CD4-positive, alpha-beta memory T cell (primary cell): ENCODE data around the gene SYNRG. TPM values are rescaled to one million over a fixed set of nuclear protein-coding genes. Genes with fewer than 3 reads are reported as not detected.

Experiments used
- CTCF ChIA-PET: fragments of 350-600 bp; sonication (Branson Sonifier 250); formaldehyde crosslinking; loops from one replicate; lab custom pipeline; 2021; ENCODE audit warnings: inconsistent platforms; ENCODE audit not compliant: partially characterized antibody; lab: Charles Lee
- POLR2A ChIA-PET: fragments of 350-600 bp; sonication (Branson Sonifier 250); formaldehyde crosslinking; loops from one replicate; lab custom pipeline; 2021; ENCODE audit not compliant: partially characterized antibody; lab: Charles Lee
- DNase-seq, 5 donors: peaks; one replicate each; pipeline versions ENCODE4 v3.0.0 to v3.0.0-alpha.2; 2020 to 2022; ENCODE audit warnings: mixed read lengths in 1 of 5
- H3K27ac ChIP-seq: one replicate; pipeline ENCODE4 v1.7.0; 2013; ENCODE audit warnings: low read depth, low read length
- H3K27me3 ChIP-seq: 2 replicates; pipeline ENCODE4 v1.7.0; 2013; ENCODE audit warnings: mild to moderate bottlenecking, low read length, moderate library complexity; ENCODE audit not compliant: insufficient read depth
- H3K36me3 ChIP-seq: 2 replicates; pipeline ENCODE4 v1.7.0; 2013; ENCODE audit warnings: mild to moderate bottlenecking, low read length, moderate library complexity; ENCODE audit not compliant: insufficient read depth
- H3K4me1 ChIP-seq: 2 replicates; pipeline ENCODE4 v1.7.0; 2013; ENCODE audit warnings: mild to moderate bottlenecking, low read length, moderate library complexity; ENCODE audit not compliant: insufficient read depth
- H3K4me3 ChIP-seq, 2 donors: one replicate each; pipeline ENCODE4 v1.7.0; 2013; ENCODE audit warnings: low read length in 2 of 2, mild to moderate bottlenecking in 1 of 2
- H3K9me3 ChIP-seq, 2 donors: one replicate each; pipeline ENCODE4 v1.7.0; 2013; ENCODE audit warnings: low read length in 2 of 2, control low read depth in 1 of 2; ENCODE audit not compliant: control insufficient read depth in 1 of 2
- H3K27ac Mint-ChIP-seq, 7 donors: one replicate each; pipeline ENCODE4 v1.8.0; 2020 to 2021; ENCODE audit warnings: mixed read lengths in 7 of 7, mild to moderate bottlenecking in 6 of 7, inconsistent platforms in 3 of 7, moderate library complexity in 3 of 7
- H3K27me3 Mint-ChIP-seq, 2 donors: one replicate each; pipeline ENCODE4 v1.8.0; 2020 to 2021; ENCODE audit warnings: mixed read lengths in 2 of 2
- H3K36me3 Mint-ChIP-seq, 2 donors: one replicate each; pipeline ENCODE4 v1.8.0; 2020 to 2021; ENCODE audit warnings: mixed read lengths in 2 of 2, inconsistent platforms in 1 of 2, mild to moderate bottlenecking in 1 of 2
- H3K4me1 Mint-ChIP-seq, 4 donors: one replicate each; pipeline ENCODE4 v1.8.0; 2020 to 2021; ENCODE audit warnings: mixed read lengths in 4 of 4, mild to moderate bottlenecking in 1 of 4
- H3K4me3 Mint-ChIP-seq, 8 donors: one replicate each; pipeline ENCODE4 v1.8.0; 2020 to 2021; ENCODE audit warnings: mixed read lengths in 8 of 8, mild to moderate bottlenecking in 7 of 8, moderate library complexity in 6 of 8, inconsistent platforms in 3 of 8
- H3K9me3 Mint-ChIP-seq, 8 donors: one replicate each; pipeline ENCODE4 v1.8.0; 2020 to 2021; ENCODE audit warnings: mixed read lengths in 8 of 8, mild to moderate bottlenecking in 5 of 8, inconsistent platforms in 3 of 8, moderate library complexity in 1 of 8
- intact Hi-C: fragments of 100-400 bp; cut with micrococcal nuclease; formaldehyde crosslinking; loops from one replicate; pipeline ENCODE4 v1.15.1; 2023
- polyA plus RNA-seq, 2 donors: library from polyadenylated mRNA; unstranded; fragments of 300-500 nt; fragmentation: Illumina TruSeq; gene quantifications; one replicate each; pipeline ENCODE4 v1.2.3, GENCODE V29; 2021
- total RNA-seq, 2 experiments: library from RNA; stranded (reverse); gene quantifications; one replicate each; pipeline ENCODE4 v1.2.3, GENCODE V29; 2021

The SYNRG gene
- total and polyA plus RNA-seq, 4 experiments from 2014 or later, result 34.2 to 148 (median 116) TPM

GRCh38 chr17:37492167-37492566, 117.1 kb downstream of the SYNRG start:
- Mint-ChIP-seq H3K27me3 (no peaks in the 10 kb centered on the region), H3K4me1 (peaks cover 20 to 31% (median 23%) of the 10 kb centered on the region in 4 donors), H3K27ac (no peak overlapping the region), H3K36me3 (peaks cover 0 to 6% of the 10 kb centered on the region in 2 donors), H3K9me3 (no peaks in the 10 kb centered on the region), H3K4me3 (peak overlapping the region in 1 of 8 donors; percentile 35)
- Histone ChIP-seq H3K27ac (no peak overlapping the region), H3K36me3 (no peaks in the 10 kb centered on the region), H3K4me3 (no peak overlapping the region), H3K9me3 (no peaks in the 10 kb centered on the region), H3K4me1 (peaks cover 26% of the 10 kb centered on the region), H3K27me3 (no peaks in the 10 kb centered on the region)
- ChIA-PET CTCF (no interaction called here), POLR2A (no interaction called here)
- intact Hi-C loops, result no loop called here
- no peak for DNase-seq

DNA sequence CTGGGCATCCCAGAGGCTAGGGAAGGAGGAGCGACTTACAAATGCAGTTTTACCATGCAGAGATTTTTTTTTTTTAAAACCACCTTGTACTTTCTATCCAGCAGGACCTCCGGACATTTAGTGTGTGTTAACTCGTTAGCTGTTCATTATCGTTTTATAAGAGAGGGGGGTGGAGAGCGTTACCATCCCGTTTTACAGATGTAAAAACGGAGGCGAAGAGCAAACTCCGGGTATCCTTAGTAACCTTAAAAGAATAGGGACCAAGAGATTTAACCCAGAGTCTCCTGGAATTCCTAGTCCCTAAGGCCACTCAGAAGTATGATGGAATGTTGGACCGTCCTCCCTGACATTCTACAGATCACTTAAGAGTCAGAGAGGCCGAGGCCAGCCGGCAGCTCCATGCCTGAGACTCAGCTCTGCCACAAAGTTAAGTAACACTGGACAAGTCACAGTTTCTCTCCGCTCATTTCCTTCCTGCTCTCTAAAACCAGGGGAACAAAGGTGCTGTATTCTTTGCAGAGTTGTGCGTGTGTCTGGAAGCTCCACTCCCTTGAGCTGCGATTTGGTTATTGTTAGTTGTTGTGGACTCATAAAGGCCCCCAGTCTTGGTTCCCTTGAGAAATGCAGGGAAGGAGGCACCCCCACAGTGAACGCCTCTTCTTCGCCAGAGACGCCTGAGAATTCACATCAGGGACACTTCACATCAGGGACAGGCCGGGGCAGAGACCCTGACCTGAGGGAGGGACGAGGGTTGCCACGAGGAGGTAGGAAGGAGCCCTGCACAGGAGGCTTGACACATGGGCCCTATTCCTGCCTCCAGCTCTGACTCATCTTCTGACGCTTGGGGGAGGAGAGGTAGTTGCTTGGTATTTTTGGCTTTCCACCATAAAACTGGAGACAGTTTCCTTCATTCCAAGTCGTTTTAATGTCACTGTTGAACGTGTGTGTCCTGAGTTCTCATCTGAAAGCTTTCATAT, 118.3 kb downstream of the SYNRG start:
- no peaks in the 10 kb centered on the region for H3K36me3 ChIP-seq
- no peaks in the 10 kb centered on the region for H3K27me3 Mint-ChIP-seq
- H3K4me3 Mint-ChIP-seq, result peak overlapping the region; percentile 87 to 95 (median 90)
- H3K4me1 Mint-ChIP-seq, result peaks cover 20 to 31% (median 24%) of the 10 kb centered on the region in 4 donors
- peak overlapping the region; percentile 17 for H3K27ac ChIP-seq
- H3K9me3 Mint-ChIP-seq, result no peaks in the 10 kb centered on the region
- CTCF ChIA-PET, result no interaction called here
- POLR2A ChIA-PET, result no interaction called here
- H3K9me3 ChIP-seq, result no peaks in the 10 kb centered on the region
- intact Hi-C loops, result loop anchor here (2.0 kb wide), 1 partner anchor 132 kb away; no protein-coding TSS in a partner anchor
- DNase-seq, result peak in 1 of 5 donors; percentile 39
- no peaks in the 10 kb centered on the region for H3K27me3 ChIP-seq
- peaks cover 0 to 6% of the 10 kb centered on the region in 2 donors for H3K36me3 Mint-ChIP-seq
- H3K27ac Mint-ChIP-seq, result peak overlapping the region; percentile 69 to 96 (median 84)
- peaks cover 26% of the 10 kb centered on the region for H3K4me1 ChIP-seq
- H3K4me3 ChIP-seq, result peak overlapping the region in 1 of 2 donors; percentile 44

DNA sequence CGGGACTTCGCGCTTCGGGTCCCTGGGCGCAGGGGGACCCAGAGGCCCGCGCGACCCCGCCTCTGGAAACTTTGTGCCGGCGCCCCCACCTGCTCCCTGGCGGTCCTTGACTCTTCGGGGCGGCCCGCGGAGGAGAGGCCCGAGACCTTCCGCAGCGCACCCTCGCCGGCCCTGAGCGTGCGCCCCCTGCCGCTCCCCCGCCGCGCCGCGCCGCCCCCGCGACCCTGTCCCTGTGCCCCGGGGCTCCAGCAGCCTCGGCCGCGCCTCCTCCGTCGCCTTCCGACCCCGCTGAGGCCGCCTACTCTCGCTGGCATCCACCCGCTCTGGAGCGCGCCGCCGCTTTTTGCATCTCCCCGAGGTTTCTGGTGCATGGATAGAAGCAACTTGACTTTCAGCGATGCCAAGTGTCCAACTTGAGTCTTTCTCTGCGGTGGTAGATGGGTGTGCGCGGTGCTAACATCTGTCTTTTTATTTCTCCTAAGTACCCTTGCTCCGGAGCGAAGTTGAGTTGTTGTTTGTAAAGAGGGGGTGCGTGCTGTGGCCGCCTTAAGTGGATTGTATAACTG, 119.1 kb downstream of the SYNRG start:
- no peaks in the 10 kb centered on the region for H3K27me3 Mint-ChIP-seq
- H3K4me1 Mint-ChIP-seq, result peaks cover 20 to 31% (median 24%) of the 10 kb centered on the region in 4 donors
- Histone ChIP-seq H3K4me3 (peak overlapping the region in 1 of 2 donors; percentile 44), H3K4me1 (peaks cover 26% of the 10 kb centered on the region), H3K27me3 (no peaks in the 10 kb centered on the region), H3K27ac (peak overlapping the region; percentile 17), H3K9me3 (no peaks in the 10 kb centered on the region), H3K36me3 (no peaks in the 10 kb centered on the region)
- peak overlapping the region; percentile 82 to 96 (median 84) for H3K27ac Mint-ChIP-seq
- peak; percentile 70 to 85 (median 71) for DNase-seq
- intact Hi-C loops, result loop anchor here (2.0 kb wide), 1 partner anchor 131 kb away; no protein-coding TSS in a partner anchor
- POLR2A ChIA-PET, result interaction anchor here (1.0 kb wide), 3 partner anchors 82 to 118 kb away, joined by 3 to 8 read pairs (median 5); no protein-coding TSS in a partner anchor
- CTCF ChIA-PET, result no interaction called here
- no peaks in the 10 kb centered on the region for H3K9me3 Mint-ChIP-seq
- H3K36me3 Mint-ChIP-seq, result peaks cover 0 to 6% of the 10 kb centered on the region in 2 donors
- peak overlapping the region; percentile 87 to 95 (median 90) for H3K4me3 Mint-ChIP-seq

GRCh38 chr17:37489197-37490001, 119.8 kb downstream of the SYNRG start, which contains the start of gene DUSP14:
TSS of gene DUSP14 (plus strand) at chr17:37489891. CDS start at chr17:37512273, 22,382 bp downstream.
- ChIA-PET POLR2A (interaction anchor here (1.0 kb wide), 3 partner anchors 81 to 118 kb away, joined by 3 to 8 read pairs (median 5); no protein-coding TSS in a partner anchor), CTCF (no interaction called here)

DNA sequence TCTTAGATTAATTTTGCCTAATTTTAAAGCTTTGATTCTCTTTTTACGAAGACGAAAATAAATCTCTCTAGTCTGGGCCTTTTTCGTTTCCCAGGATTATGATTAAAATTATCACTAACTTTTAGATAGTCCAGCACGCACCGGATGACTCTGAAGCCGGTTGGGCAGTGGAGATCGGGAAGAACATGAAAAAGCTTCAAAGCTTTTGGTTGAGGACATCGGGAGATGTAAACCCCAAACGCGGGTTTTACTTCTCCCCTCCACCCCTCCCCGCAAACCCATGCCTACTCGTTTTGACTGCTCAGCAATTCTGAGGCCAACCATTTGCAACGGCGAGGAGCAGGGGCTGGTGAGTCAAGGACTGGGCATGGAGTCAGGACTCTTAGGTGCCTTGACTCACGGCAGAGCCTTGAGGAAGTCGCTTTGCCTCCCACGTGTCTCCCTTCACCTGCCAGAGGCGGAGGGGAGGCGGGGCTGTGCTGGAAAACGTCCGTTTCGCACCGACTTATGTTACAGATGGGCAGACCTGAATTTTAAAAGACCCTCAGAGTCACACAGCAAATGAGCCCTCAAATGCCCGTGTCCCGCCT, 120.5 kb downstream of the SYNRG start:
- H3K4me3 Mint-ChIP-seq, result peak overlapping the region; percentile 91 to 98 (median 94)
- peaks cover 20 to 31% (median 24%) of the 10 kb centered on the region in 4 donors for H3K4me1 Mint-ChIP-seq
- CTCF ChIA-PET, result interaction anchor here (1.1 kb wide), 1 partner anchor 116 kb away, joined by 5 read pairs; no protein-coding TSS in a partner anchor
- H3K4me3 ChIP-seq, result peak overlapping the region; percentile 84 to 93
- intact Hi-C loops, result loop anchor here (2.0 kb wide), 1 partner anchor 120 kb away; the partner anchor contains the start of gene SYNRG
- H3K27me3 Mint-ChIP-seq, result no peaks in the 10 kb centered on the region
- H3K27me3 ChIP-seq, result no peaks in the 10 kb centered on the region
- H3K4me1 ChIP-seq, result peaks cover 26% of the 10 kb centered on the region
- peak overlapping the region; percentile 89 to 95 (median 90) for H3K27ac Mint-ChIP-seq
- H3K36me3 ChIP-seq, result no peaks in the 10 kb centered on the region
- H3K9me3 Mint-ChIP-seq, result no peaks in the 10 kb centered on the region
- H3K9me3 ChIP-seq, result no peaks in the 10 kb centered on the region
- H3K36me3 Mint-ChIP-seq, result peaks cover 0 to 6% of the 10 kb centered on the region in 2 donors
- H3K27ac ChIP-seq, result peak overlapping the region; percentile 56
- DNase-seq, result peak; percentile 42 to 80 (median 45)
- POLR2A ChIA-PET, result interaction anchor here (0.6 to 1.0 kb wide), 5 partner anchors 45 to 121 kb away, joined by 3 to 8 read pairs (median 4); partner anchors contain the start of gene SYNRG

More at GRCh38 chr17:37489197-37490001, 119.8 kb downstream of the SYNRG start, which contains the start of gene DUSP14:
- no peaks in the 10 kb centered on the region for H3K9me3 Mint-ChIP-seq
- Histone ChIP-seq H3K36me3 (no peaks in the 10 kb centered on the region), H3K27ac (peak within 1 kb of the TSS; percentile 56), H3K4me3 (peak within 1 kb of the TSS; percentile 84 to 93), H3K4me1 (peaks cover 26% of the 10 kb centered on the region), H3K9me3 (no peaks in the 10 kb centered on the region), H3K27me3 (no peaks in the 10 kb centered on the region)
- intact Hi-C loops, result loop anchor here (2.0 kb wide), 2 partner anchors 119 to 131 kb away; partner anchors contain the start of gene SYNRG
- H3K27me3 Mint-ChIP-seq, result no peaks in the 10 kb centered on the region
- peak within 1 kb of the TSS; percentile 90 to 96 (median 93) for H3K27ac Mint-ChIP-seq
- peak; percentile 79 to 86 (median 84) for DNase-seq
- H3K36me3 Mint-ChIP-seq, result peaks cover 0 to 6% of the 10 kb centered on the region in 2 donors
- peaks cover 20 to 31% (median 24%) of the 10 kb centered on the region in 4 donors for H3K4me1 Mint-ChIP-seq
- peak within 1 kb of the TSS; percentile 91 to 98 (median 95) for H3K4me3 Mint-ChIP-seq
